ENCODE results near the gene ACTR6. TPM values are rescaled to one million over a fixed set of nuclear protein-coding genes. Genes with fewer than 3 reads are reported as not detected.
"Not testable (repeated sequence)": the region's sequence is repeated elsewhere in the genome, so short reads cannot be mapped to it uniquely, and the experiment has no call there.

Gene ACTR6
- total RNA-seq, 1 donor from 2014 or later = 23.8 TPM

GRCh38 chr12:100249941-100250340, 49.3 kb downstream of the ACTR6 start:
- ATAC-seq = no peak
- intact Hi-C loops (cut with micrococcal nuclease) = no loop called here

DNA sequence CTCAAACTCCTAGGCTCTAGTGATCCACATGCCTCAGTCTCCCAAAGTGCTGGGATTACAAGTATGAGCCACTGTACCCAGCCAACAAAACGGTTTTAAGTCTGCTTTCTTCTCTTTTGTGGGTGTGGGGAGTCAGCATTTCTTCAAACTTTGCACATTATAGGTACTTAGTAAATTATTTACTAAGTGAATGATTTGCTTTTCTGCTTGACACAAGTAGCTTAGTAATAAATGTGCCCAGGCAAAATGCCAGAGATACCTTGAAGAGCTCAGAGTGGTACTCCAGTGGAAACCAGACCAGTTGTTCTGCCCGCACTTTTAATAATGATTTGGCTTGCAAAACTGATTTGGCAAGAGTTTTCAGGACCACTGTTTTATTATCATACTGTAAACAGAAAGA, 51.3 kb downstream of the ACTR6 start:
- intact Hi-C loops (cut with micrococcal nuclease) = no loop called here
- no peak for DNase-seq

More at GRCh38 chr12:100249941-100250340, 49.3 kb downstream of the ACTR6 start:
- no peak for DNase-seq

GRCh38 chr12:100253437-100253836, 52.8 kb downstream of the ACTR6 start:
- no peak for DNase-seq
- ATAC-seq = no peak
- intact Hi-C loops (cut with micrococcal nuclease) = no loop called here

More for the DNA sequence above, 51.3 kb downstream of the ACTR6 start:
- no peak for ATAC-seq

DNA sequence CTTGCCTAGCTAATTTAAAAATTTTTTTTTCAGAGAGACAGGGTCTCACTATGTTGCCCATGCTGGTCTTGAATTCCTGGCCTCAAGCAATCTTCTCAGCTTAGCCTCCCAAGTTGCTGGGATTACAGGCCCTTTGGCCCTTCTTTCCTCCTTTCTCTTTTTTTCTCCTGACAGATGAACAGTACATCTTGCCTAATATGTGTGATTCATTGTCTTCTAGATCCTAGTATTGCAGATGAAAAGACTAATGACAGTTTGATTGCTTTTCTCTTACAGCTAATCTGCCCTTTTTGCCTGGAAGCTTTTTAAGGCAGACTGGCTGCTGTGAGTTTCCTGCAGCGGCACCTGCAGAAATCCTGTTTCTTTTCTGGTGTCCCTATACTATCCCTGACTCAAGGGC, 54.3 kb downstream of the ACTR6 start:
- intact Hi-C loops (cut with micrococcal nuclease) = no loop called here
- no peak for DNase-seq
- ATAC-seq = no peak

- DNase-seq (no peak), ATAC-seq (no peak)
- intact Hi-C loops (cut with micrococcal nuclease) = no loop called here
Measured at GRCh38 chr12:100258127-100258526, 57.5 kb downstream of the ACTR6 start.

GRCh38 chr12:100263131-100263530, 62.5 kb downstream of the ACTR6 start:
- intact Hi-C loops (cut with micrococcal nuclease) = no loop called here

GRCh38 chr12:100265107-100265506, 64.5 kb downstream of the ACTR6 start:
- DNase-seq; ATAC-seq; intact Hi-C loops (cut with micrococcal nuclease): not testable (repeated sequence)

More at GRCh38 chr12:100263131-100263530, 62.5 kb downstream of the ACTR6 start:
- DNase-seq (no peak), ATAC-seq (no peak)

- intact Hi-C loops (cut with micrococcal nuclease) = no loop called here
Measured at GRCh38 chr12:100265732-100266584, 65.3 kb downstream of the ACTR6 start.

DNA sequence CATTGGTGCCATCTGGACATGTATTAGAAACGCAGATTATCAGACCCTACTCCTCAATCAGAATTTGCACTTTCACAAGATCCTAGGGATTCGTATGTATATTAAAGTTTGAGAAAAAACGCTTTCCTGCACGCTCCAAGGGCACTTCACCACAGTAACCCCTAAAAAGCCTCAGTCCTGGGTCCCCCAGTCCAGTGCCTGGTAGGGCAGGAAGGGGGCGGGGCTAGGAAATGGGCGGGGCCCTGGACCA, 65.9 kb downstream of the ACTR6 start:
- intact Hi-C loops (cut with micrococcal nuclease) = no loop called here
- ATAC-seq = peak; percentile 83
- peak; percentile 95 for DNase-seq

More at GRCh38 chr12:100265732-100266584, 65.3 kb downstream of the ACTR6 start:
- DNase-seq = no peak
- no peak for ATAC-seq

GRCh38 chr12:100266835-100267602, 66.4 kb downstream of the ACTR6 start, which contains the start of the genes DEPDC4 and SCYL2:
Gene DEPDC4, minus strand, starts transcription at chr12:100267079. Its CDS starts 3 bp downstream, at chr12:100267076.
Gene SCYL2, plus strand, starts transcription at chr12:100267177. Its CDS starts 15,794 bp downstream, at chr12:100282971.
- peak; percentile 98 for ATAC-seq
- intact Hi-C loops (cut with micrococcal nuclease) = no loop called here

DNA sequence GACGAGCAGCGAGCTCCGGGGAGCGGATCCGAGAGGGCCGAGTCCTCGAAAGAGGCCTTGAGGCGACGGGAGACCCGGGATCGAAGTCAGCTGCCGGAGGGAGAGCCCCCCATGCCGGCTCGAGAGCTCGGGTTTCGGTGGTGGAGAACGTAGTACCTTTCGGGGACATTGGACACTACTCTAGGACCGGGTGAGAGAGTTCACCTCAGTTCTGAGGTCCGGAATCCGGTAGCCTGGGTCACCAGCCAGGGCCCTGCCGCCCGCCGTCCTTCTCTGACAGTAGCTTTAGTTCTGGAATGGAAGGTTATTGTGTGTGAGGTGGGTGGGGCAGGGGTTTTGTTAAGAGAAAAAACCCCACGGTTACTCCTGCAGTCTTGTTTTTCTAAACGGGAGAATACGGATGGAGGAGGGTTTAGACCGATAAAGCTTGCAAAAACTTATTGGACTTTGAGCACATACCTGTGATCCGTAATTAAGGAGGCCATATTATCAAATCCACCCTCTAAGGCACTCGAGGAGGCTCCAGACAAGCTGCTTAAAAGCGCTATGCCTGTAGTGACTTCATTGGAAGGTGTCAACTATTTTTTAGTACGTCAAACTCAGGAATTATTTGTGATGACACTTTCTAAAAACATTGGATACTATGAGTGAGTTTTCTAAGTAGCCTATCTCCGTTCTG, 67.1 kb downstream of the ACTR6 start:
- intact Hi-C loops (cut with micrococcal nuclease) = no loop called here

More at GRCh38 chr12:100266835-100267602, 66.4 kb downstream of the ACTR6 start, which contains the start of the genes DEPDC4 and SCYL2:
- peak; percentile 95 for DNase-seq

DNA sequence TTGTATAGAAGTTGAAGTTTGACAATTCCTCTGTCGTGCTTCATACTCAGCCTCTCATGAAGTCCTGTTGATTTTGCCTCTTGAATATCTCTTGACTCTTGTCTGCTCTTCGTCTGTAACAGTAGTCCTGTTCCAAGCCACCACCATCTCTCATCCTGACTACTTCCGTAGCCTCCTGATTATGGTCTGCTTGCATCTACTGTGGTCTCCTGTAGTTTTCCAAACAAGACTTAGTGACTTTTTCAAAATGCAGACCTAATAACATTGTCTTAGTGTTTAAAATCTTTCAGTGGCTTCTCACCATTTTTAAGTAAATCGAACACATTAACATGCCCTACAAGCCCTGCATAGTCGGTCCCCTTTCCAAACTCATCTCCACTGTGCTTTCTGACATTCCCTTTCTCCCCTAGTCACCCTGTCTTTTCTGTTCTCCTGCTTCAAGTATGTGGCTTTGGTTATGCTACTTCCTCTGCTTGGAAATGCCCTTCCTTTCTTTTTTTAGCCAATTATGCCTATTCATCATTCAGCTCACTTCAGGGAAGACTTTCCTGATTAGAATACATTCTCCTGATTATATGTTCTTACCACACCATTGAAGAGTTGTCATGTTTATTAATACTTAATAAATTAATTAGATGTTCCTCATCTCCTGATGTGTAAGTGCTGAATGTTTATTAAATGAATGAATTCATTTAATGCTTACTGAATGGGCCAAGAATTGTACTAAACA, 68.4 kb downstream of the ACTR6 start:
- DNase-seq = no peak

More for the DNA sequence above, 67.1 kb downstream of the ACTR6 start:
- DNase-seq (no peak), ATAC-seq (peak; percentile 31)

DNA sequence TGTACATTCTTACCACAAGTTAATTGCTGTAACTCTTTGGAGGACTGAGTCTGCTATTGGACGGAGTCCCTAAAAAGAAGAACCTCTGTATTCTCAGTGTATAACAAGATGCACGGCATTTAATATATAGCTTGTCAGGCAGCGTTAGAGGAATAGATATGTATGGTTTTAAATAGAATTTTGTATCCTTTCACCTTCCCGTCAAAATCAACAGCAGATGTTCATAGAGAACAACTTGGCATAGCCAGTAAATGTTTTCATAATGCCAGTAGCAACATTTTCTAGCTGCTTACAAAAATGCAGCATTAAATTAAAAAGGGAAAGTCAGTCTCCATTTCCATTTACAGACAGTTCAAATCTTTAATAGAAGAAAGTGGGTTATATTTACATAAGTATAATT, 73.2 kb downstream of the ACTR6 start:
- intact Hi-C loops (cut with micrococcal nuclease) = no loop called here
- no peak for DNase-seq
- ATAC-seq = no peak

More for the DNA sequence above, 68.4 kb downstream of the ACTR6 start:
- intact Hi-C loops (cut with micrococcal nuclease) = no loop called here
- ATAC-seq = no peak

Small RNA genes lying within 50 kb of the gene (microRNA-seq; reads per million reads assigned to microRNA genes)
- gene MIR1827 (ENCODE audit: borderline number of aligned reads) = not detected

Other genes with a start within 250 kb of the ACTR6 start
- gene ANKS1B, start 215.9 kb upstream of the ACTR6 start, total RNA-seq = 2.5 TPM
- gene BLTP3B, start 57.9 kb upstream of the ACTR6 start, total RNA-seq = 12.0 TPM
- gene DEPDC4, start 66.3 kb downstream of the ACTR6 start, total RNA-seq = 0.40 TPM
- 29.7 TPM for gene SCYL2, start 66.4 kb downstream of the ACTR6 start, total RNA-seq
- gene SLC17A8, start 156.3 kb downstream of the ACTR6 start, total RNA-seq = not detected

Measured in left ventricle myocardium superior (tissue), 1 donor.